ENCODE results near the gene NEUROD1.

Gene NEUROD1

GRCh38 chr2:181672255-181673008, 7.9 kb downstream of the NEUROD1 start:
- TF ChIP-seq CTCF (IDR thresholded peaks at IDR 0.05; ENCODE audit: low read depth, low read length, missing control alignments): no peak
- no peak overlapping the region for H3K4me3 ChIP-seq (ENCODE audit: low read depth, low read length)
- DNase-seq (ENCODE audit: low read depth): no peak

GRCh38 chr2:181670632-181671031, 9.7 kb downstream of the NEUROD1 start:
- DNase-seq (ENCODE audit: low read depth): no peak
- TF ChIP-seq CTCF (IDR thresholded peaks at IDR 0.05; ENCODE audit: low read depth, low read length, missing control alignments): no peak
- H3K4me3 ChIP-seq (ENCODE audit: low read depth, low read length): no peak overlapping the region

- no peak for DNase-seq (ENCODE audit: low read depth)
- no peak for TF ChIP-seq CTCF (IDR thresholded peaks at IDR 0.05; ENCODE audit: low read depth, low read length, missing control alignments)
- no peak overlapping the region for H3K4me3 ChIP-seq (ENCODE audit: low read depth, low read length)
These were observed 13.1 kb downstream of the NEUROD1 start for GRCh38 chr2:181667234-181667633.

GRCh38 chr2:181662287-181662686, 18.0 kb downstream of the NEUROD1 start:
- TF ChIP-seq CTCF (IDR thresholded peaks at IDR 0.05; ENCODE audit: low read depth, low read length, missing control alignments): no peak
- no peak overlapping the region for H3K4me3 ChIP-seq (ENCODE audit: low read depth, low read length)
- DNase-seq (ENCODE audit: low read depth): no peak

GRCh38 chr2:181660181-181660580, 20.1 kb downstream of the NEUROD1 start:
- no peak overlapping the region for H3K4me3 ChIP-seq (ENCODE audit: low read depth, low read length)
- no peak for DNase-seq (ENCODE audit: low read depth)
- TF ChIP-seq CTCF (IDR thresholded peaks at IDR 0.05; ENCODE audit: low read depth, low read length, missing control alignments): no peak

- no peak for DNase-seq (ENCODE audit: low read depth)
- TF ChIP-seq CTCF (IDR thresholded peaks at IDR 0.05; ENCODE audit: low read depth, low read length, missing control alignments): no peak
- H3K4me3 ChIP-seq (ENCODE audit: low read depth, low read length): no peak overlapping the region
These were observed 21.9 kb downstream of the NEUROD1 start for GRCh38 chr2:181658444-181658843.

GRCh38 chr2:181657379-181657778, 22.9 kb downstream of the NEUROD1 start:
- DNase-seq (ENCODE audit: low read depth): no peak
- no peak overlapping the region for H3K4me3 ChIP-seq (ENCODE audit: low read depth, low read length)
- TF ChIP-seq CTCF (IDR thresholded peaks at IDR 0.05; ENCODE audit: low read depth, low read length, missing control alignments): no peak

Measured in GM12864 (cell line).